ENCODE data around the gene SLC22A5.
"Not testable (repeated sequence)": the region's sequence is repeated elsewhere in the genome, so short reads cannot be mapped to it uniquely, and the experiment has no call there.

The SLC22A5 gene

DNA sequence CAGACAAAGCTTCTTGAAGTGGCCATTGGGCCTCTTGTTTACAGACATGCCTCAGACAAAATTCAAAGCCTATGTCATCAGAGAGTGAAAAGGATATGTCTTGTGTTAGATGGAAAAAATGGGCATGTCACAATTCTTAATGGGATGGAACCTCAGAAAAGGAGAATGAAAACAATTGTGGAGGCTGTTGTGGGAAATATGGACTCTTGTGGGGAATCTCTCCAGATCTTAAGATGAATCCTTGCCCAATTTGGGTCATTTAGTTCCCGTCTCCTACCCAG lies 19.5 kb downstream of the SLC22A5 start:
- no peak for DNase-seq

GRCh38 chr5:132389585-132390286 lies 20.2 kb downstream of the SLC22A5 start:
- no peak for DNase-seq

- DNase-seq = no peak
These were observed 21.7 kb downstream of the SLC22A5 start for GRCh38 chr5:132391247-132391646.

DNA sequence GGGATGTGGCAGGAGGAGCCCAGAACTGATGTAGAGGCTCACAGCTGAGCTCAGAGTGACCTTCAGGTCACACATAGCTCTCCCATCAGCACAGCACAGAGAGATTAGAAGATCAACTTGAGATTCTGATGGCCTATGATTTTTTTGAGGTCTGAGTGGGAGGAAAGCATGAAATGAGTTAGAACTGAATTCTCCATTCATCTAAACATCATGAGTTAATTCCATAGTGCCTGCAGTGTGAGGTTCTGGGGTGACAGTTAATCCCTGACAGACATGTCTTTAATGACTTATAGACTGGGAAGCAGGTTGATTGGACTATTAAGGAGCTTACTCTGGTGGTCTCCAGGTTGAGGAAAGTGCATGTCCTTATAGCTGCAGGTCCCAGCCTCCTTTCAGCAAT lies 22.4 kb downstream of the SLC22A5 start:
- no peak for DNase-seq

- DNase-seq = no peak
These were observed 22.9 kb downstream of the SLC22A5 start for GRCh38 chr5:132392411-132392810.

- DNase-seq = no peak
These were observed 23.7 kb downstream of the SLC22A5 start for GRCh38 chr5:132392978-132393825.

DNA sequence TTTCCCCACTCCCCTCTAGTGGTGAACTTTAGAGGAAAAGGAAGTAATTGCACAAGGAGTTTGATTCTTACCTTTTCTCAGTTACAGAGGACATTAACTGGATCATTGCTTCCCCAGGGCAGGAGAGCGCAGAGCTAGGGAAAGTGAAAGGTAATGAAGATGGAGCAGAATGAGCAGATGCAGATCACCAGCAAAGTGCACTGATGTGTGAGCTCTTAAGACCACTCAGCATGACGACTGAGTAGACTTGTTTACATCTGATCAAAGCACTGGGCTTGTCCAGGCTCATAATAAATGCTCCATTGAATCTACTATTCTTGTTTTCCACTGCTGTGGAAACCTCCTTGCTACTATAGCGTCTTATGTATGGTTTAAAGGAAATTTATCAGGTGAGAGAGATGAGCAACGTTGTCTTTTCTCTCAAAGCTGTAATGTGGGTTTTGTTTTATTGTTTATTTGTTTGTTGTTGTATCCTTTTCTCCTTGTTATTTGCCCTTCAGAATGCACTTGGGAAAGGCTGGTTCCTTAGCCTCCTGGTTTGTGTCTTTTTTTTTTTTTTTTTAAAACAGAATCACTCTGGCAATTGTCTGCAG lies 25.3 kb downstream of the SLC22A5 start:
- DNase-seq = no peak

- DNase-seq = no peak
These were observed 27.1 kb downstream of the SLC22A5 start for GRCh38 chr5:132396589-132397031.

GRCh38 chr5:132397224-132397623 lies 27.7 kb downstream of the SLC22A5 start:
- no peak for DNase-seq

- DNase-seq = not testable (repeated sequence)
These were observed 28.6 kb downstream of the SLC22A5 start for GRCh38 chr5:132397936-132398675.

- not testable (repeated sequence) for DNase-seq
These were observed 34.5 kb downstream of the SLC22A5 start for GRCh38 chr5:132404041-132404440.

- DNase-seq = no peak
These were observed 36.1 kb downstream of the SLC22A5 start for GRCh38 chr5:132405646-132406045.

- DNase-seq = no peak
These were observed 36.8 kb downstream of the SLC22A5 start for GRCh38 chr5:132406144-132406783.

- DNase-seq = no peak
These were observed 38.5 kb downstream of the SLC22A5 start for GRCh38 chr5:132407970-132408369.

GRCh38 chr5:132408456-132408855 lies 38.9 kb downstream of the SLC22A5 start:
- no peak for DNase-seq

GRCh38 chr5:132408965-132409364 lies 39.5 kb downstream of the SLC22A5 start:
- no peak for DNase-seq

DNA sequence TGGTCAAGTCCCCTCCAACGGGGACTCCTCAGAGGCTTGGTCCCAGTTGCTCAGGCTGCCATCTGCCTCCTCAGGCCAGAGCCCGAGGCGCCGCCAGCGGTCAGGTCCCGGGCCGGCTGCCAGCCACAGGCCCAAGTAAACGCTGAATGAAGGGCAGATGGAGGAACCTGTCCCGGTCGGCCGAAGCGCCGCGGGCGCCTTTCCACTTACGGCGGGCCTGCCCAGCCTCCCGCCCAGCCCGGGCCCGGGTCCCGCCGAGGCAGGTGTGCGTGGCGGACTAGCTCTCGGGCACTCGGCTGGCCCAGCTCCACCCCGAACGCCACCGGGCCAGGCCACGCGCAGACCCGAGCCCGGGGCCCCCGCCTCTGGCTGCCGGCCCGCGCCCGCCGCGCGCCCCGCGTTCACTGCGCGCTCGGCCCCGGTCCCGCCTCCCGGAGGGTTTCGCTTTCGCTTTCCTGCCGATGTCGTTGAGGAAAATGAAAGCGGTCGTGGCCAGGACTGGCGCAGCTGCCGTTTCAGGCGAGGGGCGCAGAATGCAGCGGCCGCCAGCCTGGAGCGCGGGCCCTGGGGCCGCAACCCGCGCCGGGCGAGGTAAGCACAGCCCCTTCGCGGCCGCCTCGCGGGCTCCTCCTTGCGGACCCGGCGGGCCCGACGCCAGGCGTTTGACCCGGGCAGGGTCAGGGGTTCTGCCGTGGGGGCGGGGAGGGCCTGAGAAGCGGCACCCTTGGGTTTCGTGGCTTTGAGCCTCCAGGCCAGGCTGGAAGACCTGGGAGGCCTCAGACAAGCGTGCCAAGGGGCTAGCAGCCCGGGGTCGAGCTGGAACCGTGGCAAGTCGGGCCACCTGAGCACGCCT lies 41.2 kb downstream of the SLC22A5 start:
- peak; percentile 33 for DNase-seq

GRCh38 chr5:132411304-132412013 lies 41.9 kb downstream of the SLC22A5 start:
- DNase-seq = no peak

DNA sequence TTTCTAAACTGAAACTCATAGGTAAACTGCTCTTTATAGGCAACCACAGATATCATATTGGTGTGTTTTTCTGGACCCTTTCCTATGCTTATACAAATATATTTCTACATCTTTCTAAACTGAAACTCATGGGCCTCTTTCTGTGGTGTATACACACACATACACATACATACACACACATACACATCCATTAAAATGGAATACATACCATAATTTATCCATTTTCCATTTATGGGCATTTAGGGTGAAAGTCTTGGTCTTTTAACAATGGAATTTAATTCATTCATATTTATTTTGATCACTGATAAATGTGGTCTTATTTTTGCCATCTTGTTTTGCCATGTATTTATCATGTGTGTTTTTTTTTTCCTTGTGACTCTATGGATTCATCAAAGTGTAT lies 44.1 kb downstream of the SLC22A5 start:
- no peak for DNase-seq

DNA sequence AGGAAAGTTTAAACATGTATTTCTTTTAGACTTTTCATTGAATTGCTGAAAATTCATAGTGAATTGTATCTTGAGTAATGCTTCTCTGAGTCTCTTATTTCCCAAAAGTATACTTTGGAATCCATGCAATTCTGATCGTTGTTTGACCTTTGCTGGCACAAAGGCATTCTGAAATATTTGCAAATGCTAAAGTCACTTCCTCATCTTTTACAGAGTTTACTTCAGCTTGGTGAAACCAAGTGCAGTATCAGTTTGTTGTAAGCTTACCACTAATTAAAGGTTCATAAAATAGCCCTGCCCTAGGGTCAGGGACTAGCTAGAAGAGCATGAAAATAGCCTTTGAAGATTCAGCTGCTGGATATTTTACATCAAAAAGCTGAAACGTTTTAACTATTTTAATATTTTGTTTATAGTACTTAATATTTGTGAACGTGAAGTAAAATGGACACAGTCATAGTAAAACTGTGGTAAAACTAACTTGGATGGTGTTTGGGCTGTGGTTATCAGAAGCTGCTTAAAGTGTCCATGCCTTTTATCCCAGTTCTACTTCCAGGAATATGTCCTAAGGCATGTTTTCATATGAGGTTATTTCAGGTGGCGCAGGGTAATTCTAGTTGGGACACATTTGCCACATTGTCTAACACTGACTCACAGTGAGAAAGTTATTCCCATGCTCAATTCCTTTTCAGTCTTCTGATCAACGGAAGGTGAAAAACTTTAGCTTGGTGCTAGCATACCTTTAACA lies 45.3 kb downstream of the SLC22A5 start:
- no peak for DNase-seq
